Endometrial microvascular endothelial cells (primary cell): ENCODE data around the gene CAV3. TPM values are rescaled to one million over a fixed set of nuclear protein-coding genes. Genes with fewer than 3 reads are reported as not detected.

Experiments used
- in situ Hi-C: cut with HindIII; loops from 2 replicates; pipeline ENCODE4 v1.10.0; 2017; ENCODE audit warnings: low sequenced_read_pairs, low pct_unique_long_range_greater_than_20kb; ENCODE audit errors: inconsistent ontology term
- total RNA-seq: library from RNA; depleted of rRNA; stranded (reverse); fragments of >200 nt; gene quantifications from one replicate; pipeline ENCODE4 v1.2.3, GENCODE V29; 2015; ENCODE audit errors: inconsistent ontology term

Gene CAV3
- total RNA-seq, 1 donor from 2014 or later = not detected

GRCh38 chr3:8732413-8732812 lies 1.2 kb upstream of the CAV3 start:
- in situ Hi-C loops = no loop called here

- in situ Hi-C loops = no loop called here
Measured at GRCh38 chr3:8734137-8734878, 706 bp downstream of the CAV3 start.

GRCh38 chr3:8734908-8735307 lies 1.3 kb downstream of the CAV3 start:
- in situ Hi-C loops = no loop called here

GRCh38 chr3:8736436-8736835 lies 2.8 kb downstream of the CAV3 start:
- in situ Hi-C loops = no loop called here

GRCh38 chr3:8737301-8737700 lies 3.7 kb downstream of the CAV3 start:
- in situ Hi-C loops = no loop called here

- in situ Hi-C loops = no loop called here
Measured at GRCh38 chr3:8737823-8738222, 4.2 kb downstream of the CAV3 start.

- in situ Hi-C loops = no loop called here
Measured at GRCh38 chr3:8738639-8739038, 5.0 kb downstream of the CAV3 start.

- in situ Hi-C loops = no loop called here
Measured at GRCh38 chr3:8739757-8740504, 6.3 kb downstream of the CAV3 start.

GRCh38 chr3:8741581-8742261 lies 8.1 kb downstream of the CAV3 start:
- in situ Hi-C loops = no loop called here

- in situ Hi-C loops = no loop called here
Measured at GRCh38 chr3:8743021-8743601, 9.5 kb downstream of the CAV3 start.

GRCh38 chr3:8743911-8744310 lies 10.3 kb downstream of the CAV3 start:
- in situ Hi-C loops = no loop called here

GRCh38 chr3:8745619-8746370 lies 12.2 kb downstream of the CAV3 start:
- in situ Hi-C loops = no loop called here

GRCh38 chr3:8746780-8747345 lies 13.3 kb downstream of the CAV3 start:
- in situ Hi-C loops = no loop called here

GRCh38 chr3:8749316-8749715 lies 15.7 kb downstream of the CAV3 start:
- in situ Hi-C loops = no loop called here

GRCh38 chr3:8752832-8753231 lies 19.2 kb downstream of the CAV3 start:
- in situ Hi-C loops = no loop called here

- in situ Hi-C loops = no loop called here
Measured at GRCh38 chr3:8755097-8755496, 21.5 kb downstream of the CAV3 start.

- in situ Hi-C loops = no loop called here
Measured at GRCh38 chr3:8755564-8756237, 22.1 kb downstream of the CAV3 start.

- in situ Hi-C loops = no loop called here
Measured at GRCh38 chr3:8756671-8757070, 23.1 kb downstream of the CAV3 start.
